Stimulated activated CD4-positive, alpha-beta T cell treated with anti-CD3 and anti-CD28 coated beads, Interleukin-4, amount 100 ng/mL, for 24 hours (primary cell): ENCODE results near the gene NFIC.
"Not testable (repeated sequence)": the region's sequence is repeated elsewhere in the genome, so short reads cannot be mapped to it uniquely, and the experiment has no call there.

Experiments used
- DNase-seq: peaks from one replicate; pipeline ENCODE4 v3.0.0-alpha.2; 2020

Gene NFIC

DNA sequence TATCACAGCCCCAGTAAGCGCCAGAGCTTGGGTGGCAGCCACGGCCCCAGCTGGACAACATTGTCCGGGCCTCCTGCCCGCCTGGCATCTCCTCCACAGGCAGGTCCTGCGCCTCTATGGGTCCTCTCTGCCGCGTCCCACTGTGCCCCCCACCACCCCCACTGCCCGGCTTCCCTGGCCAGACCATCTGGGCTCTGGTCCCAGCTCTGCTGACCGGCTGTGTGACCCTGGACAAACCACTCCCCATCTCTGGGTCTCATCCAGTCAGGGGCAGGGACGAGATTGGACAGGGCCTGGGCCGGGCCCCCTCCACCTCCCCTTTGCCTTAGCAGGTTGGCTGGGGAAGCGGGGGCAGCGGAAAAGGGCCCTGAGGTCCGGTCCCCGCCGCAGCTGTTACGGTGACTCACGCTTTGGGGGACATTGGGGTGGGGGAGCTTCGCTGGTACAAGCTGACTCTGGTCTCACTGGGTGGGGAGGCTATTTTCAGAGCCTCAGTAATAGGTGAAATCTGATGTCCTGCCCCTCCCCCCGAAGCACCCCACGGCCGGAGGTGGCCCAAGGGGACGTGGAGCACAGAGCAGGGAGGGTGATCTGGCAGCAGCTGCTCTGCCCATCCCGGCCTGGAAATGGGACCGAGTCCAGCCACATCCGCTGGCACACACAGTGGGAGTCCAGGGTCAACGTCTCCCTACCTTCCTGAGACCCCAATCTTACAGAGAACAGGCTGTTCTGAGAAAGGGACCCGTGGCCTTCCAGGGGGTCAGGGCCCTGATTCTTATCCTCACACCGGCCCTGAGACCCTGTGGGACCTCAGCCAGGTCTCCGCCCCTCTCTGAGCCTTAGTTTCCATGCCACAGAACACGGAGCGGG is 9.1 kb downstream of the NFIC start:
- DNase-seq: no peak

DNA sequence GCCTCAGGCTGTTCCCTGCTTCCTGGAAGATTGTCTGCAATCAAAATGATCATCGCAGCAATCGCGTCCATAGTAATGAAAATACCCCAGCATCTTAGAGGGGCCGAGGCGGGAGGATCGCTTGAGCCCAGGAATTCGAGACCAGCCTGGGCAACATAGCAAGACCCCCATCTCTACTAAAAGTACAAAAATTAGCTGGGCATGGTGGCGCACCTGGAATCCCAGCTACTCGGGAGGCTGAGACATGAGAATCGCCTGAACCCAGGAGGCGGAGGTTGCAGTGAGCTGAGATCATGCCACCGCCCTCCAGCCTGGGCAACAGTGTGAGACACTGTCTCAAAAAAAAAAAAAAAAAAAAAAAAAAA is 9.7 kb downstream of the NFIC start:
- not testable (repeated sequence) for DNase-seq

GRCh38 chr19:3378352-3379150 is 12.2 kb downstream of the NFIC start:
- no peak for DNase-seq

- DNase-seq: no peak
Observed at GRCh38 chr19:3380829-3381228, 14.4 kb downstream of the NFIC start.

DNA sequence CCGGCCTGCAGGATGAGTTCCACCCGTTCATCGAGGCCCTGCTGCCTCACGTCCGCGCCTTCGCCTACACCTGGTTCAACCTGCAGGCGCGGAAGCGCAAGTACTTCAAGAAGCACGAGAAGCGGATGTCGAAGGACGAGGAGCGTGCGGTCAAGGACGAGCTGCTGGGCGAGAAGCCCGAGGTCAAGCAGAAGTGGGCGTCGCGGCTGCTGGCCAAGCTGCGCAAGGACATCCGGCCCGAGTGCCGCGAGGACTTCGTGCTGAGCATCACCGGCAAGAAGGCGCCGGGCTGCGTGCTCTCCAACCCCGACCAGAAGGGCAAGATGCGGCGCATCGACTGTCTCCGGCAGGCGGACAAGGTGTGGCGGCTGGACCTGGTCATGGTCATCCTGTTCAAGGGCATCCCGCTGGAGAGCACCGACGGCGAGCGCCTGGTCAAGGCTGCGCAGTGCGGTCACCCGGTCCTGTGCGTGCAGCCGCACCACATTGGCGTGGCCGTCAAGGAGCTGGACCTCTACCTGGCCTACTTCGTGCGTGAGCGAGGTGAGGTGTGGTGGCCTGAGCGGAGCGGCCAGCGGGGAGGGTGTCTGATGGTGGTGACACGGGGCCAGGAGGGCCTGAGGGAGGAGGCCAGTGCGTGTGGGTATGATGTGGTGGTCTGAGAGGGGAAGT is 15.5 kb downstream of the NFIC start:
- no peak for DNase-seq

DNA sequence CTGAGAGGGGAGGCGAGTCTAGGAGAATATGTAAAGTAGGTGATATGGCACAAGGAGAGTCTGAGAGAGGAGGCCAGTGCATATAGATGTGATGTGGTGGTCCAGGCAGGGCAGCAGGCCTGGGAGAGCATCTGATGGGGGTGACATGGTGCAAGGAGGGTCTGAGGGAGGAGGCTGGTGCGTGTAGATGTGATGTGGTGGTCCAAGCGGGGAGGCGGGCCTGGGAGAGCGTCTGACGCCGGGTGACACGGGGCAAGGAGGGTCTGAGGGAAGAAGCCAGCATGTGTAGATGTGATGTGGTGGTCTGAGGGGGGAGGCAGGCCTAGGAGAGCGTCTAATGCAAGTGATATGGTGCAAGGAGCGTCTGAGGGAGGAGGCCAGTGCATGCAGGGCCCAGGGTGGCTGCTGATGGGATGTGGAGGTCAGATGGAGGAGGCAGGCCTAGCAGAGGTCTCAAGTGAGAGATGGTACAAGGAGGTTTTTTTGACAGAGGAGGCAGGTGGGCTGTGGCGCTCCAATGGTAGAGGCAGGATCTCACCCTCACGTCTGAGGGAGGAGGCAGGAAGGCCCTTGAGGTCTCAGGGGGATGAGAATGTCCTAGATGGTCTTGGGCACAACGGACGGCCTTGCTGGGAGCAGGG is 16.2 kb downstream of the NFIC start:
- DNase-seq: no peak

DNA sequence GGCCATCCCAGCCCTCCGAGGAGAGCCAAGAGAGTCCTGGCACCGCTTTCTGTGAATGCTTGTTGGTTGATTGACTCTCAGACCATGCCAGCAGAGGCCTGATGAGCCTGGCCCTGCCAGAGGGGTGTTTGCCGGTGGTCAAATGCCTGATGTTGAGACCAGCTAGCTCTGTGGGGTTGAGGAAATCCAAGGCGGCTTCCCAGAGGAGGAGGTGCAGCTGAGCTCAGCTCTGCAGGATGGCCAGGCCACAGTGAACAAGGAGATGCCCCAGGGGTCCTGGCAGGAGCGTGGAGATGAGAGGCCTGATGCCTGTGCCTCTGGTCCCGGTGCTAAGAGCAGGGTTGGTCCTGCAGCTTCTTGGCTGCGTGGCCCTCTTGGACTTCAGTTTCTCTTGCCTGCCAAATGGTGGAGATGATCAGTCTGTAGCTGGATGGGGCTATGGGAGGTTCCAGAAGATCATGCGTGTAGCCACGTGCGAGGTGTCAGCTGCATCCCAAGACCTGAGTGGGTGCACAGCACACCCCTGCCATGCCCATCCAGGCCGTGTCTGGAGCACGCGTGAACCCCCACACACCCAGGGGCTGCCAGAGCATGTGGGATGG is 16.8 kb downstream of the NFIC start:
- DNase-seq: no peak

GRCh38 chr19:3386447-3387234 is 20.3 kb downstream of the NFIC start:
- DNase-seq: no peak

- DNase-seq: no peak
Observed at GRCh38 chr19:3387645-3388589, 21.5 kb downstream of the NFIC start.

DNA sequence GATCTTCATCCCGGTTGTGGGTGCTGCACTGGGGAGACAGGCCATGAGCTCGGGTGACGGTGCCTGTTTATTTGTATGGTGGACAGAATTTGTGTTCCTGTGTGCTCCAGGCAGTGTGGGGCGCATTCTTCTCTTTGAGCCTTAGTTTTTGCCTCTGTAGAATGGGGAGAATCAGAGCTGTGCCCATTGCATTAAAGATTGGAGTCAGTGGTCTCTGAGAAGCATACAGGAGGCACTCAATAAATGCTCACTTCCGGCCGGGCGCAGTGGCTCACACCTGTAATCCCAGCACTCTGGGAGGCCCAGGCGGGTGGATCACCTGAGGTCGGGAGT is 23.0 kb downstream of the NFIC start:
- no peak for DNase-seq

DNA sequence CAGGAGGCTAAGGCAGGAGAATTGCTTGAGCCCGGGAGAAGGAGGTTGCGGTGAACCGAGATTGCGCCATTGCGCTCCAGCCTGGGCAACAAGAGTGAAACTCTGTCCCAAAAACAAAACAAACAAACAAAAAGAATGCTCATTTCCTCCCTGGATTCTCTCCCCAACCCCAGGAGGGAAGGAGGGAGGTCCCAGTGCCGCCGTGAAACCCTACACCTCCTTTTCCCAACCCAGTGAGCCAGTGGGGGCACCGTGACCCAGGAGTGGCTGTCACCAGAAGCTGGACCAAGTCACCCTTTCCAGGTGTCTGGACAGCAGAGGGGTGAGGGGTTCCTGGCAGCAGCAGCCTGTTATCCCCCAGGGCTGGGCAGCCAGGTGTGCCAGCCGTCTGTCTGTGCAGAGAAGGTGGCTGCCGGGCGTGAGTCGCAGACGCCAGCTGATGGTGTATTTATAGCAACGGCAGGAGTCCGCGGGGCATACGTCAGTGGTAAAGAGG is 23.5 kb downstream of the NFIC start:
- no peak for DNase-seq

GRCh38 chr19:3391911-3392310 is 25.5 kb downstream of the NFIC start:
- DNase-seq: not testable (repeated sequence)

DNA sequence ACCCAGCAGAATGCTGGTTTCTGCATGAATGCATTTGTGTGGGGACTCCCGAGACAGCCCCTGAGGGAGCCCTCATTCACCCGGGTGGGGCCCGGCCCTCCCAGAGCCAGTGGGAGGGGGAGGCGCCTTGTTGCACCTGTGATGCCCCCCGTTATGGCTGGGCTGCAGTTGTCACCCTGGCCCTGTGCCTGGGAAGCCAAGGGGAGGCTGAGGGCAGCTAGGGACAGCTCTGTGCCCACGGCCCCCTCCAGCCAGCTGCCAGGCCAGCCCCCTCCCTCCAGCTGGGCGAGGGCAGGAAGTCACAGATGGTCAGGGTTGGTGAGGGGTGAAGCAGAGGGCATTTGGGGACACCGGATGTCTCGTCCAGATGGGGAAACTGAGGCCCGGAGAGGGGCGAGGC is 26.1 kb downstream of the NFIC start:
- no peak for DNase-seq

DNA sequence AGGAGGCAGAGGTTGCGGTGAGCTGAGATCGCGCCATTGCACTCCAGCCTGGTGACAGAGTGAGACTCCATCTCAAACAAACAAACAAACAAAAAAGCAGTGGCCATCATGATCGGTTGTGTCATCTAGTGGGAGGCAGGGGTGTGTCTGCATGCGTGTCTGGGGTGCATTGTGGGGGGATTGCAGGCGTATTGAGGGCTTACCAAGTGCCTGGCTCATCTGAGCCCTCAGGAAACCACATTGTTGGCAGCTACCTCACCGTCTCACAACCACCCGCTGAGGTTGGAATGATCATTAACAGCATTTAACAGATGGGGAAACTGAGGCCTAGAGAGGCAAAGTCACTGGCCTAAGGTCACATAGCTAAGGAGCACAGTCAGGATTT is 30.5 kb downstream of the NFIC start:
- no peak for DNase-seq

DNA sequence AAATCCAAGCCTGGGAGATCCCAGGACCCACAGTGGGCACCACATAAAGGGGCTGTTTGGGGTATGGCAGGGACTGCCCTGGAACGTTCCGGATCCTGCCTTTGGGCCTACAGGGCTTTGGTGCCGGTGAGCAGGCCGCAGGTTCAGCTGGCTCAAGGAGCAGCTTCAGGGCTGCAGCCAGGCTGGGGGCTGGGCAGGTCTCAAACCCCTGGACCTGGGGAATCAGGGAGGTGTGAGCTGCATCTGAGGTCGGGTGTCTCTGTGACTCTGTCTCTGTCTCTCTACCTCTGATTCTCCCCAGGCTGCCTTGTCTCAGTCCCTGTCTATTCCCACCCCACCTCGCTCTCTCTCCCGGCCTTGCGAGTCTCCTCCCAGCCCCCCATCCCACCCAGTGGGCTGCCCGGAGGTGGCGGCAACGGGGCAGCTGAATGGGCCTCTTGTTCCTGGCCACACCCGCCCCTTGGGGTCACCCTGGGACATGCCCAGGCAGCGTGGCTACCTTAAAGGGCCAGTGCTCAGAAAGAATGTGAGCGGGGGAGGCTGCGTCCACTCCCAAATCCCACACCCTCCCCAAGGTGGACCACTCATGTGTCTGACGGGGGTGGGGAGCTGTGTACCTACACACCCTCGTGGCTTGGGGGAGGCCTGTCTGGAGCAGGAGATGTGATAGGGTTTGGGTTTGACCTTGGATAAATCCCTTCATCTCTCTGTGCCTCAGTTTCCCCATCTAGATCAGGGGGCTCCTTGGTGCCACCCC is 31.1 kb downstream of the NFIC start:
- no peak for DNase-seq

DNA sequence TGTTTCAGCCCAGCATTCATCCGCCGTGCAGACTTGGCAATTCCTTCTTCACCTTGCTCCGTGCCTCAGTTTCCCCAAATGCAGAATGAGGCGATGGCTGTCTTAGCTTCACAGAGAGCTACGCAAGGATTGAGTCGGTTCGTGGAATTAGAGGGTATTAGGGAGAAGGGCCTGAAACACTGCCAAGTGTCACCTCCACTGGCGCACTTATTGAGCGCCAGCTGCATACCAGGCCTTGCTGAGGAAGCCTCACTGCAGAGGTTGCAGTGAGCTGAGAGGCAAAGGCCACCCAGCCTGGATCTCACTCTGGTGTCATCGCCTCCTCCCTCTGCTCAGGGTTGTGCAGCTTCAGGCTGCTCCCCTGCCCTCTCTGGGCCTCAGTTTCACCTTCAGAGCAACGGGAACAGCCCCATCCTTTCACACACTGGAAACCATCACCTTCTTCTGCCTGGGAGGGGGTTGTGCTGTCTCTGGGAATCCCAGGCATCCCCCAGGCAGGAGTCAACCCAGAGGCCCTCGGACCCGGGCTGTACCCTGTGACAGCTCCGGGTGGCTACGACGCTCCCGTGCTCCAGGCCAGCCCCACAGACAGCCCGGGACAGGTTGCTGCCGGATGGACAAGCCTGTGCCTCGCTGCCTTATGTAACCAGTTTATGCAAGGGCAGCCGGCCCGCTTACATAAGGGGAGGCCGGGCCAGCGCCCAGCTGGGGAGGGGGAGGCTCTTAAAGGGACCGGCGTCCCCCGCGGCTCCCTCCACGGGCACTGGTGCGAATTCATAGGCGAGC is 31.9 kb downstream of the NFIC start:
- DNase-seq: no peak

- no peak for DNase-seq
Observed at GRCh38 chr19:3398900-3399278, 32.5 kb downstream of the NFIC start.

DNA sequence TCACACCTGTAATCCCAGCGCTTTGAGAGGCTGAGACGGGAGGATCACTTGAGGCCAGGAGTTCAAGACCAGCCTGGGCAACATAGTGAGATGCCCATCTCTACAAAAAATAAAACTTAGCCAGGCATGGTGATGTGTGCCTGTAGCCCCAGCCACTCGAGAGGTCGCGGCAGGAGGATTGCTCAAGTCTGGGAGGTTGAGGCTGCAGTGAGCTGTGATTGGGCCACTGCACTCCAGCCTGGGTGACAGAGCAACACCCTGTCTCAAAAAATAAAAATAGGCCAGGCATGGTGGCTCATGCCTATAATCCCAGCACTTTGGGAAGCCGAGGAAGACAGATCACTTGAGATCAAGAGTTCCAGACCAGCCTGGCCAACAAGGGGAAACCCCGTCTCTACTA is 32.9 kb downstream of the NFIC start:
- not testable (repeated sequence) for DNase-seq
